Chondrocyte (in vitro differentiated cells): ENCODE measurements around the gene GNAT1. TPM values are rescaled to one million over a fixed set of nuclear protein-coding genes. Genes with fewer than 3 reads are reported as not detected.

ENCODE experiments used
- DNase-seq: peaks from one replicate; pipeline ENCODE4 v3.0.0; 2021; ENCODE audit warnings: mixed read lengths, low spot score
- H3K27ac Mint-ChIP-seq: one replicate; pipeline ENCODE4 v1.8.0; 2021; ENCODE audit warnings: mild to moderate bottlenecking, moderate library complexity, mixed read lengths; ENCODE audit not compliant: unreplicated experiment
- H3K27me3 Mint-ChIP-seq: 2 replicates; pipeline ENCODE4 v1.8.0; 2021; ENCODE audit warnings: low read depth, mixed read lengths
- H3K36me3 Mint-ChIP-seq: 2 replicates; pipeline ENCODE4 v1.8.0; 2021; ENCODE audit warnings: low read depth, mixed read lengths
- H3K4me1 Mint-ChIP-seq: 2 replicates; pipeline ENCODE4 v1.8.0; 2021; ENCODE audit warnings: low read depth, mild to moderate bottlenecking, mixed read lengths
- H3K4me3 Mint-ChIP-seq: one replicate; pipeline ENCODE4 v1.8.0; 2021; ENCODE audit warnings: mild to moderate bottlenecking, moderate library complexity, mixed read lengths; ENCODE audit not compliant: unreplicated experiment
- H3K9me3 Mint-ChIP-seq: 2 replicates; pipeline ENCODE4 v1.8.0; 2021; ENCODE audit warnings: low read depth, mixed read lengths
- CTCF ChIP-seq: fragments of 200-600 bp; sonication (generic); IDR thresholded peaks from 2 replicates; pipeline ENCODE4 v1.5.0; 2021; ENCODE audit warnings: antibody characterized with exemption, mild to moderate bottlenecking, moderate library complexity
- total RNA-seq: library from RNA; stranded (reverse); gene quantifications from 3 replicates; pipeline ENCODE4 v1.2.1, GENCODE V29; 2021

GNAT1 gene
- total RNA-seq, 1 donor from 2014 or later = not detected

GRCh38 chr3:50170689-50171088, 20.7 kb upstream of the GNAT1 start:
- Mint-ChIP-seq H3K4me3 (no peak overlapping the region), H3K4me1 (peaks cover 27% of the 10 kb centered on the region), H3K27ac (no peak overlapping the region), H3K27me3 (no peaks in the 10 kb centered on the region), H3K9me3 (no peaks in the 10 kb centered on the region), H3K36me3 (peaks cover 2% of the 10 kb centered on the region)
- no peak for DNase-seq
- no peak for TF ChIP-seq CTCF

- Mint-ChIP-seq H3K27me3 (no peaks in the 10 kb centered on the region), H3K36me3 (peaks cover 2% of the 10 kb centered on the region), H3K27ac (no peak overlapping the region), H3K9me3 (no peaks in the 10 kb centered on the region), H3K4me1 (peaks cover 17% of the 10 kb centered on the region), H3K4me3 (no peak overlapping the region)
- TF ChIP-seq CTCF = no peak
- no peak for DNase-seq
Measured at GRCh38 chr3:50171540-50172301, 19.7 kb upstream of the GNAT1 start.

GRCh38 chr3:50172626-50173220, 18.7 kb upstream of the GNAT1 start:
- Mint-ChIP-seq H3K4me1 (peaks cover 8% of the 10 kb centered on the region), H3K27me3 (no peaks in the 10 kb centered on the region), H3K9me3 (no peaks in the 10 kb centered on the region), H3K36me3 (peaks cover 5% of the 10 kb centered on the region), H3K4me3 (no peak overlapping the region), H3K27ac (no peak overlapping the region)
- DNase-seq = no peak
- TF ChIP-seq CTCF = no peak

- Mint-ChIP-seq H3K36me3 (peaks cover 5% of the 10 kb centered on the region), H3K27ac (no peak overlapping the region), H3K27me3 (no peaks in the 10 kb centered on the region), H3K4me1 (peaks cover 4% of the 10 kb centered on the region), H3K4me3 (no peak overlapping the region), H3K9me3 (no peaks in the 10 kb centered on the region)
- no peak for DNase-seq
- TF ChIP-seq CTCF = no peak
Measured at GRCh38 chr3:50173685-50174516, 17.5 kb upstream of the GNAT1 start.

- DNase-seq = no peak
- peaks cover 5% of the 10 kb centered on the region for H3K36me3 Mint-ChIP-seq
- no peak overlapping the region for H3K27ac Mint-ChIP-seq
- no peak overlapping the region for H3K4me3 Mint-ChIP-seq
- no peaks in the 10 kb centered on the region for H3K9me3 Mint-ChIP-seq
- peaks cover 4% of the 10 kb centered on the region for H3K4me1 Mint-ChIP-seq
- no peak for TF ChIP-seq CTCF
- H3K27me3 Mint-ChIP-seq = no peaks in the 10 kb centered on the region
Measured at GRCh38 chr3:50174517-50174895, 16.9 kb upstream of the GNAT1 start.
